Spleen (tissue), 11 donors: ENCODE measurements around the gene AHSA1. TPM values are rescaled to one million over a fixed set of nuclear protein-coding genes. Genes with fewer than 3 reads are reported as not detected.

ENCODE experiments used
- DNase-seq: peaks from one replicate; pipeline ENCODE4 v3.0.0-alpha.2; 2020
- H3K27ac ChIP-seq, 8 donors: fragments of 200-600 bp; sonication (generic) in 7 of 8; 1 replicate in 4 of 8; 2 replicates in 4 of 8; pipeline versions ENCODE4 v1.5.0 to v1.8.0; 2016 to 2021; ENCODE audit warnings: inconsistent platforms in 4 of 8, mild to moderate bottlenecking in 4 of 8, moderate library complexity in 1 of 8
- H3K27me3 ChIP-seq, 7 donors: fragments of 200-600 bp; sonication (generic) in 6 of 7; replicated peaks in 1 of 7; 1 replicate in 4 of 7; 2 replicates in 3 of 7; pipeline versions ENCODE4 v1.5.0 to v1.8.0; 2016 to 2021; ENCODE audit warnings: inconsistent platforms in 3 of 7, mild to moderate bottlenecking in 1 of 7
- H3K36me3 ChIP-seq, 6 donors: fragments of 200-600 bp; sonication (generic) in 5 of 6; 1 replicate in 4 of 6; 2 replicates in 2 of 6; pipeline versions ENCODE4 v1.5.0 to v1.8.0; 2016 to 2021; ENCODE audit warnings: inconsistent platforms in 2 of 6
- H3K4me1 ChIP-seq, 6 donors: fragments of 200-600 bp; sonication (generic) in 5 of 6; 1 replicate in 3 of 6; 2 replicates in 3 of 6; pipeline versions ENCODE4 v1.5.0 to v1.8.0; 2016 to 2021; ENCODE audit warnings: inconsistent platforms in 3 of 6
- H3K4me3 ChIP-seq, 8 donors: fragments of 200-600 bp; sonication (generic) in 7 of 8; 1 replicate in 4 of 8; 2 replicates in 4 of 8; pipeline versions ENCODE4 v1.5.0 to v1.8.0; 2016 to 2021; ENCODE audit warnings: inconsistent platforms in 4 of 8, mild to moderate bottlenecking in 4 of 8, moderate library complexity in 2 of 8
- H3K9me3 ChIP-seq, 8 donors: fragments of 200-600 bp; sonication (generic) in 7 of 8; 1 replicate in 4 of 8; 2 replicates in 4 of 8; pipeline versions ENCODE4 v1.5.0 to v1.8.0; 2016 to 2021; ENCODE audit warnings: inconsistent platforms in 4 of 8
- CTCF ChIP-seq, 11 experiments: fragments of 200-600 bp in 7 of 11; fragments of 450-650 bp in 4 of 11; sonication (generic) in 4 of 11; IDR thresholded peaks in 8 of 11; conservative IDR thresholded peaks in 3 of 11; 1 replicate in 7 of 11; 2 replicates in 4 of 11; pipeline versions ENCODE4 v1.4.0 to v1.8.0; 2016 to 2021; ENCODE audit warnings: antibody characterized with exemption in 11 of 11, inconsistent platforms in 4 of 11, mild to moderate bottlenecking in 1 of 11
- POLR2A ChIP-seq, 3 donors: fragments of 450-650 bp; IDR thresholded peaks; one replicate each; pipeline ENCODE4 v1.5.1; 2017; ENCODE audit warnings: antibody characterized with exemption in 3 of 3, mild to moderate bottlenecking in 1 of 3
- POLR2AphosphoS5 ChIP-seq, 3 donors: sonication (generic); formaldehyde crosslinking; IDR thresholded peaks; one replicate each; pipeline ENCODE4 v1.5.1; 2017; ENCODE audit warnings: antibody characterized with exemption in 3 of 3
- WGBS, 5 donors: extraction: QIAGEN DNeasy Blood & Tissue Kit in 3 of 5; methylation state at CpG; one replicate each; pipeline versions ENCODE4 v1.1.5 to v1.1.7; 2013 to 2018; 5-methylcytosine and 5-hydroxymethylcytosine counted together
- intact Hi-C: fragments of 100-400 bp; cut with DNase I; formaldehyde crosslinking; loops from one replicate; pipeline ENCODE4 v1.15.0; 2023; ENCODE audit warnings: low total_unique reads
- polyA plus RNA-seq, 3 donors: library from polyadenylated mRNA; stranded (reverse); fragments of 200-250 nt; gene quantifications; one replicate each; pipeline ENCODE4 v1.2.1, GENCODE V29; 2013
- total RNA-seq, 7 donors: library from RNA; depleted of rRNA in 3 of 7; stranded (reverse); fragments of >200 nt in 3 of 7; fragmentation: NEBNext Ultra II Directional in 4 of 7; extraction: Animal tissue kit (Norgen Biotek cat#: 25700) in 4 of 7; gene quantifications; one replicate each; pipeline versions ENCODE4 v1.1.0 to v1.2.1, GENCODE V29; 2016 to 2021
- donor health status: healthy with polysubstance abuse.
- donor health status: DM: no; HTN: no; CAD: no; lungs with moderate emphysema.
- donor health status: DM: no; HTN: no; CAD: no.
- donor health status: Bipolar disorder and iron deficiency.
- donor health status: healthy.
- donor health status: DM: no; HTN: no; CAD: no.
- donor health status: DM: yes; HTN: yes; CAD: no.

The AHSA1 gene
- total and polyA plus RNA-seq, 10 donors = 41.5 to 126 (median 80.7) TPM

- Histone ChIP-seq H3K9me3 (no peaks in the 10 kb centered on the region), H3K27me3 (no peaks in the 10 kb centered on the region), H3K36me3 (peaks cover 0 to 100% (median 76%) of the 10 kb centered on the region in 6 donors), H3K4me3 (no peak overlapping the region), H3K27ac (no peak overlapping the region), H3K4me1 (no peaks in the 10 kb centered on the region)
- TF ChIP-seq POLR2AphosphoS5 (IDR thresholded peaks at IDR 0.05) = no peak
- no peak for TF ChIP-seq CTCF (IDR thresholded peaks at IDR 0.05 in 8 of 11, conservative IDR thresholded peaks at IDR 0.05 in 3 of 11)
- TF ChIP-seq POLR2A (IDR thresholded peaks at IDR 0.05) = no peak
- WGBS, 5 donors = 94 to 100% (median 97%) methylated on average over 2 of the region's 2 CpGs
- no peak for DNase-seq
- intact Hi-C loops = no loop called here
These were observed 15.7 kb upstream of the AHSA1 start for GRCh38 chr14:77442196-77442595.

- Histone ChIP-seq H3K4me3 (peak overlapping the region in 5 of 8 donors; percentile 78 to 100 (median 94)), H3K36me3 (peaks cover 0 to 48% (median 31%) of the 10 kb centered on the region in 6 donors), H3K9me3 (no peaks in the 10 kb centered on the region), H3K4me1 (peaks cover 20 to 56% (median 35%) of the 10 kb centered on the region in 6 donors), H3K27me3 (no peaks in the 10 kb centered on the region), H3K27ac (peak overlapping the region in 2 of 8 donors; percentile 90 to 92)
- no peak for TF ChIP-seq POLR2AphosphoS5 (IDR thresholded peaks at IDR 0.05)
- no peak for TF ChIP-seq CTCF (IDR thresholded peaks at IDR 0.05 in 8 of 11, conservative IDR thresholded peaks at IDR 0.05 in 3 of 11)
- TF ChIP-seq POLR2A (IDR thresholded peaks at IDR 0.05) = no peak
- WGBS, 5 donors = 71 to 85% (median 77%) methylated on average over 2 of the region's 2 CpGs
- DNase-seq = no peak
- intact Hi-C loops = loop anchor here (5.0 to 10.0 kb wide), 4 partner anchors 79 to 259 kb away; partner anchors contain the start of genes SAMD15, SPTLC2 and TMED8
These were observed 1.8 kb upstream of the AHSA1 start for GRCh38 chr14:77455966-77456640.

DNA sequence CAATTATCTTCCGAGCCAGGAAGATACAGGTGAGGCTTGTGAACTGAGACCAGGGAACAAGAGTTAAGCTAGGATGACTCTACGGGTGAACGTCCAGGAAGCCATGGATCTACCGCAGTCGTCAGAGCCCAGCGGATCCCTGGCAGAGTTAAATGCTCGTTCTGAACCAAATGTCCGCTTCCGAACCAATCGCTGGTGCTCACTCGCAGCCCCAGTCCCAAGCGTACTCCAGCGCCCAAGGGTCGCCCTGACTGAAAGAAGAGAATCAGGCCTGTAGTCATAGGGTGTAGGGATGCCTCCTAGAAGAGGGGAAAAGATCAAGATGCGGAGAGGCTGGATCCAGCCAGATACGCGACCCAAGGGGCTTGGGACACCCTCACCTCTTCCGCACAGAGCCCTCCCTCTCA is 775 bp upstream of the AHSA1 start:
- H3K36me3 ChIP-seq = peaks cover 2 to 48% (median 36%) of the 10 kb centered on the region in 6 donors
- H3K4me3 ChIP-seq = peak overlapping the region; percentile 78 to 100 (median 94)
- H3K27me3 ChIP-seq = no peaks in the 10 kb centered on the region
- 0% methylated on average over 13 to 18 of the region's 18 CpGs for WGBS, 5 donors
- intact Hi-C loops = loop anchor here (5.0 to 10.0 kb wide), 4 partner anchors 80 to 258 kb away; partner anchors contain the start of genes SAMD15, SPTLC2 and TMED8
- TF ChIP-seq CTCF (IDR thresholded peaks at IDR 0.05 in 8 of 11, conservative IDR thresholded peaks at IDR 0.05 in 3 of 11) (no peak), POLR2AphosphoS5 (IDR thresholded peaks at IDR 0.05) (peak in 1 of 3 donors; percentile 84), POLR2A (IDR thresholded peaks at IDR 0.05) (peak in 1 of 3 donors; percentile 66)
- H3K27ac ChIP-seq = peak overlapping the region; percentile 80 to 98 (median 92)
- peaks cover 20 to 57% (median 35%) of the 10 kb centered on the region in 6 donors for H3K4me1 ChIP-seq
- H3K9me3 ChIP-seq = no peaks in the 10 kb centered on the region
- no peak for DNase-seq
